HTR-8/SVneo (cell line): ENCODE data around the gene RNASE7.
"Not testable (repeated sequence)": the region's sequence is repeated elsewhere in the genome, so short reads cannot be mapped to it uniquely, and the experiment has no call there.

Experiments used
- DNase-seq: peaks from one replicate; pipeline ENCODE4 v3.0.0; 2011; ENCODE audit warnings: low spot score, mixed read lengths; ENCODE audit not compliant: insufficient read length
- FAIRE-seq: peaks from 2 replicates; lab custom pipeline; 2011; peaks lifted over from hg19 to GRCh38; lab: Jason Lieb, UNC

Gene RNASE7, protein sequence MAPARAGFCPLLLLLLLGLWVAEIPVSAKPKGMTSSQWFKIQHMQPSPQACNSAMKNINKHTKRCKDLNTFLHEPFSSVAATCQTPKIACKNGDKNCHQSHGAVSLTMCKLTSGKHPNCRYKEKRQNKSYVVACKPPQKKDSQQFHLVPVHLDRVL

GRCh38 chr14:21041676-21042433 lies at the start of gene RNASE7:
Gene RNASE7, plus strand, starts transcription at chr14:21042362. Its CDS starts 631 bp downstream, at chr14:21042993.
- no peak for FAIRE-seq
- no peak for DNase-seq

- FAIRE-seq: no peak
- DNase-seq: no peak
These were observed 45.6 kb upstream of the RNASE7 start for GRCh38 chr14:20996521-20996920.

GRCh38 chr14:20997115-20997514 lies 45.0 kb upstream of the RNASE7 start:
- no peak for FAIRE-seq
- DNase-seq: no peak

- no peak for DNase-seq
- FAIRE-seq: no peak
These were observed 44.6 kb upstream of the RNASE7 start for GRCh38 chr14:20997564-20997963.

- FAIRE-seq (no peak), DNase-seq (no peak)
These were observed 44.0 kb upstream of the RNASE7 start for GRCh38 chr14:20998139-20998538.

GRCh38 chr14:20998674-20999366 lies 43.3 kb upstream of the RNASE7 start, which contains the start of gene SLC39A2:
Gene SLC39A2, plus strand, starts transcription at chr14:20999293. Its CDS starts 154 bp downstream, at chr14:20999447.
- DNase-seq (no peak), FAIRE-seq (no peak)

DNA sequence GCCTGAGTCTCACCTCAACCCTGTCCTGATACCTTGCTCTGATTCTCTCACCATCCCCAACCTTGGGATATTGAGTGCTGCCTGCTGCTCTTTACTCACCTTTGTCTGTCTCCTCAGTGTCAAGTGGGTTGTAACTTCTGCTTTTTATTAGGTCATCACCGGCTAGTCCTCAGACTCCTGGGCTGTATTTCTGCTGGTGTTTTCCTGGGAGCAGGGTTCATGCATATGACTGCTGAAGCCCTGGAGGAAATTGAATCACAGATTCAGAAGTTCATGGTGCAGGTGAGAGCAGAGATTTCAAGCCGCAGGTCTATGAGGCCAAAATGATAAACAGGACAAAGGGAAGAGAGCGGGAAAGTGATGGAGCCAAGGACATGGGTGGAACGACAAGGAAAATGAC lies 42.6 kb upstream of the RNASE7 start:
- no peak for FAIRE-seq
- no peak for DNase-seq

DNA sequence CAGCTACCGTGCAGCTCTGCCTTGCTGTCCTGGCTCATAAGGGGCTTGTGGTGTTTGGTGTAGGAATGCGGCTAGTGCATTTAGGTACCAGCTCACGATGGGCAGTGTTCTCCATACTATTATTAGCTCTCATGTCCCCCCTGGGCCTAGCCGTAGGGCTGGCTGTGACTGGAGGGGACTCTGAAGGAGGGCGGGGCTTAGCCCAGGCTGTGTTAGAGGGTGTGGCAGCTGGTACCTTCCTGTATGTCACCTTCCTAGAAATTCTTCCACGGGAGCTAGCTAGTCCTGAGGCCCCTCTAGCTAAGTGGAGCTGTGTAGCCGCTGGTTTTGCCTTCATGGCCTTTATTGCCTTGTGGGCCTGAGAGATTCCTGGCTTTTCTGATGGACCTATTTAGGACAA lies 40.9 kb upstream of the RNASE7 start:
- no peak for DNase-seq
- no peak for FAIRE-seq

DNA sequence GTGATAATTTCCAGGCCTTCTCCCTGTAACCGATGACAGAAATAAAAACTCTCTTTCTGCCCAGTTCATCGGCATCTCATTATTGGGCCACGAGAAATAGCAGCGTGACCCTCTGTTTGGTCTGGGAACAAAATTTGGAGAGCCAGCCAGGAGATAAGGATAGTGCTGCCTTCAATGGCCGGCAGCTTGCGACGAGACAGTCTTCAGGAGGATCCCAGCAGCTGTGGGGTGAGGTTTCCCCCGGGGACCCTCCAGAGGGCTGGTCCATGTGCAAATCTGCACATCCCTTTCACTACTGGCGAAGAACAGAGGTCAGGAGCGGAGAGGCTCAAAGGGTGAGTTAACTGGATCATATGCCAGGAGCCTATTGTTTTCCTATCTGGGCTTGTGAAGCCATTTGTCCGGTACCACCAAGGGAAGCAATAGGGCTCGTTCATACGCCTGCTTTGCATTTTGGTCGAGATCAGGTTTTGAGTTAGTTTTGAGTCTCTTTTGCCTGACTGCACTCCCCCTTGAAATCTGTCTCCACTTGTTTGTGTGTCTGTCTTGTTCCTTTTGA lies 38.3 kb upstream of the RNASE7 start:
- DNase-seq (no peak), FAIRE-seq (no peak)

DNA sequence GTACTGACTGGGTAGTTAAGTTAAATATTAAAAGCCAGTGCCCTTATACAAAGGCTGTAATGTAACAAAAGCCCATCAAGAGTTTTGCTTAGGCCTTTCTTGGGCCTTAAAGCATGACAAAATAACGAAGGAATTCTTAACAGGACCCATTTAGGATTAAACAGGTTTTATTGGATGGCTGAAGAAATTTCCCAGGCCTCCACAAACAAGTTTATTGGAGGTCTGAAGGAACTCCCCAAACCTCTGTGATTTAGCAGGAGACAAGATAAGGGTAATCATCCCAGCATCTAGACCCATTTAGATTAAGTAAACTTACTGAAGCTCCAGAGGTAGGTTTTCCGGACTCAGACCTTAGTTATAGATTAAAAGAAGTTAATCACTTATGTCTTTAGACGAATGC lies 32.4 kb upstream of the RNASE7 start:
- DNase-seq, FAIRE-seq: not testable (repeated sequence)

- FAIRE-seq (no peak), DNase-seq (no peak)
These were observed 31.0 kb upstream of the RNASE7 start for GRCh38 chr14:21011136-21011535.

- DNase-seq (peak; percentile 67), FAIRE-seq (no peak)
These were observed 27.4 kb upstream of the RNASE7 start for GRCh38 chr14:21014761-21015190.

DNA sequence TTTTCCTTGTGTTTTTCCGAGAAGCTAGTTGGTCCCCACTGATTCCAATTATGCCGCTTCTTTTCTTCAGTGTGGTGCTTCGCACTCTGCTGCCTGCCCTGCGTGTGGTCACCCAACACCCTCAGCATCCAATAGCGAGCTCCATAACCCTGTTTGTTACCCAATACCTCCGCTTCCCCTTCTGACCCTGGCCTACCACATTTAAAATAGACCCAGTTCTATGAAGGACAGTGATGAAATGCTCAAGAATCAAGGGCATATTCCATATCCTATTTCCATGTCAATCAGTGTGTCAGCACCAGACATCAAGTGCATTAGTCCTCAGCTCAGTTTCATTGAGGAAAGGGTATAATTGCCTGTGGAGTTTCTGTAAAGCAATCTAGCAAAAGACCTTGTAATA lies 26.9 kb upstream of the RNASE7 start:
- DNase-seq (no peak), FAIRE-seq (no peak)

DNA sequence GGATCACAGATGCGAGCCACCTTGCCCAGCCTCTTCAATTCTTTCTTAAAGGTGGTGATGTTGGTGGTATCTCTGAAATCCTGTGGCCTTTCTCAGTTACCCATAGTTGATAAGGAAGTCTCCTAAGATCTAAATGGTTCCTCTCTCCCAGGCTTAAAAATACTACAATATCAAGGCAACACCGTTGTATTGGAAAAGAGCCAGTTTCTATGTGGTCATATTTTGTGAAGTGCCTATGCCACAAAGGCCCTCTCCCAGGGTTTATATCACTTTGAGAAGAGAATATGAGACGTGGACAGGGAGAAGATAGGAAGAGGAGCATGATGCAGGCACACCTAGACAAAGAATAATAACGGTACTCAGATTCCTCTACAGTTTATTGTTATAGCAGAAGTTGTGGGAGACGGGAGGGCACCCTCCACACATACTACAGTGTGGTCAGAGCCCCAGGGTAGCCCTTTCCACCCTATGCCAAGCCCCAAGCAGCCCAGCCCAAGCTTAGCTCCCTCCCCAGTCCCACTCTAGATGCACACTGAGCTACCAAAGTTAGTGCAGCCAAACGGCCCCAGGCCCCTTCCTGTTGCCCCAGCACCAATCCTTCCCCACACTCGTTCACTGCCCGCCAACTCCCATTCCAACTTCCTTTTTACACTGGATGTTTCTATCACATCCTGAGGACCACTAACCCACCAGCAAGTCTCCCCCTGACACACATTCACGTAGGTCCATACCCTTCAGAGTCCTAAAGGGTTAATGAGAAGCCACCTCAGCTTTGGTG lies 25.6 kb upstream of the RNASE7 start:
- no peak for DNase-seq
- no peak for FAIRE-seq

DNA sequence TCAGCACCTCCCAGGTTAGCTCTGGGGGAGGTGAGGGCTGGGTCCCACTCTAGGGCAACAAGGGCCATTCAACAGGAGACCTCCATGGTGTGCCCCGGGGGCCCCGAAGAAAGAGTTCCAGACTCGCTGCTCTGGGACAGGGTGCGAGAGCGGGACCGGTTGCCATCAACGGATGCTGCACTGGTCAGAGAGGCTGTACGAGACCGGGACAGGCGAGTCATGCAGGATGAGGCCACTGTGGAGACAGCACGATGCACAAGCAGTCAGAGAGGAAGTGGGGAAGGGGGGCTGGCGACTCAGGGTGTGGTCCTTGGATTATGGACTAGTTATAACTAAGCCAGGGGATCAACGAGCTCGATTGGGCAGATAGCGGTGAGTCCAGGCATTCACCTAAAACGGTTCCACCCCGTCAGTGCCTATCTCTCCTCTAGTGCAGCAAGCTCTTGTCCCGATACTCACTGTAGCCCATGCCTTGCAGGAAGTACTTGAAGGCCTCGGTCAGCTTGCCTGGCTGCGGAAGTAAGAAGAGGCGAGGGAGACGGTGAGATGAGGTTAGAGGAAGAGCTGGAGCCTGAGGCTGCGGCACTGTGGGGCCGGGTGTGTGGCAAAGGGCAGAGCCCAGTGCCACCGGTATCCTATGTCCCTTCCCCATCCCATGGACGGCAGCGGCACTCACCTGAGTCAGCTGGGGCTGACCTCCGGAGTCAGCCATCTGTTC lies 24.5 kb upstream of the RNASE7 start:
- no peak for FAIRE-seq
- no peak for DNase-seq

DNA sequence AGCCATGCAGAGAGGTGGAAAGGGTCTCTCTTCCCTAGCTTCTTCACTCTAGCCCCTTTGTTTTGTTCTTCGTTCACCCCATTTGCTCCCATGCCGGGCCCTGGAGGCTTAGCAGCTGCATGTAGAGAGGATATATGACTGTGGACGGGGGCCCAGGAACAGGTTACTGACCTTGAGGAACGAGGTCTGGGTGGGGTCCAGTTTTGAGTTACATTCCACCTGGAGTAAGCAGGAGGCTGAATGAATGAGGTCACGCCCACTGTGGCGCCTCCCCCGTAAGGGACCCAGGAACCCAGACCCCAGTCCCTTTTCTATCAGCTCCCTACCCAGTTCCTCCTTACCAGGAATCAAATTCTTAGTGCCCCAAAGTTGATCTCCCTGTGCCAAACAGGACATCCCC lies 23.9 kb upstream of the RNASE7 start:
- no peak for FAIRE-seq

GRCh38 chr14:21018781-21019180 lies 23.4 kb upstream of the RNASE7 start:
- FAIRE-seq (no peak), DNase-seq (no peak)

More for the DNA sequence above, 23.9 kb upstream of the RNASE7 start:
- no peak for DNase-seq

DNA sequence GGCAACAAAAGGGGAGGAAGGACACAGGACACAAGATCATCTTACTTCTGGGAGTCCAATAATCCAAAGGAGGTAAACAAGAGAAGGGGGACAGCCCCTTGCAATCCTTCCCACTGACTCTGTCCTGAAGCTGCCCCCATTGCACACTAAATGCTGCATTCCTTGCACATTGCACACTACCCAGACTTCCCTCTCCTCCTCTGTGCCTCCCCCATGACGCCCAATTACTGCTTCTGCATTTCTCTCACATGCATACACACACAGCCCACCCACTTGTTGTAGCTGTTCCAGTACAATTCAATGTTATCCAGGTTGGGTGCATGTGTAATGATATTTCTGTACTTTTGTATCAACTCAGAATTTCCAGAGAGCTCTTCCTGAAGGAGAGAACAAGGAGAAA lies 22.8 kb upstream of the RNASE7 start:
- no peak for FAIRE-seq
- no peak for DNase-seq

- DNase-seq (no peak), FAIRE-seq (no peak)
These were observed 21.1 kb upstream of the RNASE7 start for GRCh38 chr14:21020977-21021545.
